B cell (primary cell): Measurements from ENCODE around the gene WASF3. TPM values are rescaled to one million over a fixed set of nuclear protein-coding genes. Genes with fewer than 3 reads are reported as not detected.

ENCODE experiments used
- ATAC-seq: fragments of 200-7000 bp; cut with Tn5 transposase; one replicate; pipeline ENCODE4 v1.10.0; 2021; ENCODE audit warnings: low read depth, mild to moderate bottlenecking, moderate number of reproducible peaks, moderate library complexity
- CTCF ChIA-PET: fragments of 350-600 bp; sonication (Branson Sonifier 250); formaldehyde crosslinking; loops from one replicate; lab custom pipeline; 2021; ENCODE audit warnings: antibody characterized with exemption, inconsistent platforms; lab: Charles Lee
- POLR2A ChIA-PET: fragments of 350-600 bp; sonication (Branson Sonifier 250); formaldehyde crosslinking; loops from one replicate; lab custom pipeline; 2021; ENCODE audit warnings: antibody characterized with exemption; lab: Charles Lee
- DNase-seq: peaks from one replicate; pipeline ENCODE4 v3.0.0; 2013
- H2AFZ ChIP-seq: 2 replicates; pipeline ENCODE4 v1.6.1; 2012; ENCODE audit warnings: mild to moderate bottlenecking, low read depth, low read length; ENCODE audit not compliant: insufficient read depth, poor library complexity, severe bottlenecking
- H3K27ac ChIP-seq, 2 donors: 1 replicate in 1 of 2; 2 replicates in 1 of 2; pipeline ENCODE4 v1.5.1; 2012 to 2013; ENCODE audit warnings: low read length in 2 of 2, mild to moderate bottlenecking in 2 of 2, moderate library complexity in 1 of 2
- H3K27me3 ChIP-seq, 4 experiments: fragments of 200-600 bp in 1 of 4; sonication (generic) in 1 of 4; replicated peaks in 1 of 4; 1 replicate in 2 of 4; 2 replicates in 2 of 4; pipeline versions ENCODE4 v1.6.1 to v1.7.0; 2013 to 2016; ENCODE audit warnings: low read length in 3 of 4, mild to moderate bottlenecking in 2 of 4, mixed read lengths in 1 of 4, moderate library complexity in 1 of 4; ENCODE audit not compliant: insufficient read depth in 4 of 4, control insufficient read depth in 3 of 4; ENCODE audit errors: control extremely low read depth in 1 of 4
- H3K36me3 ChIP-seq, 2 experiments: replicated peaks in 1 of 2; 1 replicate in 1 of 2; 2 replicates in 1 of 2; pipeline versions ENCODE4 v1.6.1 to v1.7.1; 2013; ENCODE audit warnings: low read length in 1 of 2; ENCODE audit not compliant: insufficient read depth in 2 of 2, control insufficient read depth in 1 of 2; ENCODE audit errors: control extremely low read depth in 1 of 2, extremely low read depth in 1 of 2
- H3K4me1 ChIP-seq, 2 donors: fragments of 200-600 bp in 1 of 2; sonication (generic) in 1 of 2; 1 replicate in 1 of 2; 2 replicates in 1 of 2; pipeline versions ENCODE4 v1.5.1 to v1.6.1; 2013 to 2017; ENCODE audit warnings: low read length in 2 of 2; ENCODE audit not compliant: control insufficient read depth in 2 of 2, insufficient read depth in 2 of 2
- H3K4me2 ChIP-seq: replicated peaks from 2 replicates; pipeline ENCODE3; 2012; ENCODE audit warnings: mild to moderate bottlenecking, low read depth, low read length; ENCODE audit not compliant: poor library complexity, severe bottlenecking
- H3K4me3 ChIP-seq, 5 experiments: fragments of 200-600 bp in 1 of 5; sonication (generic) in 1 of 5; 1 replicate in 3 of 5; 2 replicates in 2 of 5; pipeline versions ENCODE4 v1.5.1 to v1.7.0; 2011 to 2016; ENCODE audit warnings: low read length in 4 of 5, mild to moderate bottlenecking in 4 of 5, low read depth in 2 of 5, control low read depth in 1 of 5, moderate library complexity in 1 of 5; ENCODE audit not compliant: insufficient read depth in 1 of 5; ENCODE audit errors: control extremely low read depth in 1 of 5, extremely low read depth in 1 of 5
- H3K79me2 ChIP-seq: fragments of 200-600 bp; sonication (generic); one replicate; pipeline ENCODE4 v1.6.0; 2016; ENCODE audit warnings: low read length; ENCODE audit not compliant: control insufficient read depth, insufficient read depth
- H3K9ac ChIP-seq: fragments of 200-600 bp; sonication (generic); 2 replicates; pipeline ENCODE4 v1.6.1; 2017; ENCODE audit warnings: mild to moderate bottlenecking, low read length, moderate library complexity
- H3K9me3 ChIP-seq, 3 donors: one replicate each; pipeline versions ENCODE4 v1.6.1 to v1.7.1; 2013; ENCODE audit warnings: low read length in 2 of 3; ENCODE audit not compliant: control insufficient read depth in 2 of 3, insufficient read depth in 1 of 3; ENCODE audit errors: control extremely low read depth in 1 of 3
- H4K20me1 ChIP-seq: 2 replicates; pipeline ENCODE4 v1.6.0; 2012; ENCODE audit warnings: mild to moderate bottlenecking, low read length; ENCODE audit not compliant: insufficient read depth, control insufficient read depth, poor library complexity, severe bottlenecking
- H3K27ac Mint-ChIP-seq: one replicate; pipeline ENCODE4 v1.8.0; 2021; ENCODE audit warnings: mixed read lengths
- H3K27me3 Mint-ChIP-seq: one replicate; pipeline ENCODE4 v1.8.0; 2021; ENCODE audit warnings: mixed read lengths
- H3K4me1 Mint-ChIP-seq: one replicate; pipeline ENCODE4 v1.8.0; 2021; ENCODE audit warnings: mixed read lengths
- H3K4me3 Mint-ChIP-seq: one replicate; pipeline ENCODE4 v1.8.0; 2021; ENCODE audit warnings: mixed read lengths
- H3K9me3 Mint-ChIP-seq: one replicate; pipeline ENCODE4 v1.8.0; 2022; ENCODE audit warnings: mixed read lengths; ENCODE audit not compliant: insufficient read depth
- EZH2 ChIP-seq: IDR thresholded peaks from 2 replicates; pipeline ENCODE4 v1.6.1; 2012; ENCODE audit warnings: borderline replicate concordance, low read depth, mild to moderate bottlenecking, moderate library complexity, low read length; ENCODE audit not compliant: insufficient read depth, poor library complexity, severe bottlenecking
- WGBS: methylation state at CpG from one replicate; pipeline ENCODE4 v1.1.5; 2013; ENCODE audit warnings: missing lambda C conversion rate; ENCODE audit not compliant: insufficient coverage; 5-methylcytosine and 5-hydroxymethylcytosine counted together
- intact Hi-C: fragments of 100-400 bp; cut with micrococcal nuclease; formaldehyde crosslinking; loops from one replicate; pipeline ENCODE4 v1.10.0; 2022
- polyA plus RNA-seq: library from polyadenylated mRNA; depleted of rRNA; stranded (reverse); fragments of >200 nt; gene quantifications from 2 replicates; pipeline ENCODE4 v1.2.3, GENCODE V29; 2012
- total RNA-seq, 2 donors: library from RNA; stranded (reverse); fragments of 120-200 nt in 1 of 2; gene quantifications; 1 replicate in 1 of 2; 2 replicates in 1 of 2; pipeline versions ENCODE4 v1.2.3 to v1.2.4, GENCODE V29; 2013 to 2022
- TF ChIP-seq, protein P1 (sequence below): fragments of 200-600 bp; IDR thresholded peaks from one replicate; pipeline ENCODE4 v1.8.0; 2022; ENCODE audit warnings: antibody characterized with exemption, mild to moderate bottlenecking

WASF3 gene
- total and polyA plus RNA-seq, 2 donors (not counting 1 experiment from before 2014, with no cell fraction given) = 0.18 to 0.89 TPM

GRCh38 chr13:26626271-26626670, 68.8 kb downstream of the WASF3 start:
- Mint-ChIP-seq H3K4me1 (no peaks in the 10 kb centered on the region), H3K27me3 (peaks cover 6% of the 10 kb centered on the region), H3K27ac (no peak overlapping the region), H3K9me3 (peaks cover 15% of the 10 kb centered on the region), H3K4me3 (no peak overlapping the region)
- H2AFZ ChIP-seq = no peak overlapping the region
- H3K4me2 ChIP-seq = no peak overlapping the region
- no peaks in the 10 kb centered on the region for H3K27me3 ChIP-seq
- H3K36me3 ChIP-seq = no peaks in the 10 kb centered on the region
- H3K9ac ChIP-seq = no peak overlapping the region
- ATAC-seq (no peak), DNase-seq (no peak)
- no peak overlapping the region for H3K27ac ChIP-seq
- peaks cover 0 to 7% (median 4%) of the 10 kb centered on the region in 3 donors for H3K9me3 ChIP-seq
- CTCF ChIA-PET = no interaction called here
- no peaks in the 10 kb centered on the region for H3K4me1 ChIP-seq
- no peaks in the 10 kb centered on the region for H4K20me1 ChIP-seq
- intact Hi-C loops = no loop called here
- TF ChIP-seq EZH2 = no peak
- TF ChIP-seq, protein P1, sequence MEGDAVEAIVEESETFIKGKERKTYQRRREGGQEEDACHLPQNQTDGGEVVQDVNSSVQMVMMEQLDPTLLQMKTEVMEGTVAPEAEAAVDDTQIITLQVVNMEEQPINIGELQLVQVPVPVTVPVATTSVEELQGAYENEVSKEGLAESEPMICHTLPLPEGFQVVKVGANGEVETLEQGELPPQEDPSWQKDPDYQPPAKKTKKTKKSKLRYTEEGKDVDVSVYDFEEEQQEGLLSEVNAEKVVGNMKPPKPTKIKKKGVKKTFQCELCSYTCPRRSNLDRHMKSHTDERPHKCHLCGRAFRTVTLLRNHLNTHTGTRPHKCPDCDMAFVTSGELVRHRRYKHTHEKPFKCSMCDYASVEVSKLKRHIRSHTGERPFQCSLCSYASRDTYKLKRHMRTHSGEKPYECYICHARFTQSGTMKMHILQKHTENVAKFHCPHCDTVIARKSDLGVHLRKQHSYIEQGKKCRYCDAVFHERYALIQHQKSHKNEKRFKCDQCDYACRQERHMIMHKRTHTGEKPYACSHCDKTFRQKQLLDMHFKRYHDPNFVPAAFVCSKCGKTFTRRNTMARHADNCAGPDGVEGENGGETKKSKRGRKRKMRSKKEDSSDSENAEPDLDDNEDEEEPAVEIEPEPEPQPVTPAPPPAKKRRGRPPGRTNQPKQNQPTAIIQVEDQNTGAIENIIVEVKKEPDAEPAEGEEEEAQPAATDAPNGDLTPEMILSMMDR = no peak
- POLR2A ChIA-PET = no interaction called here
- no peak overlapping the region for H3K4me3 ChIP-seq
- no peaks in the 10 kb centered on the region for H3K79me2 ChIP-seq
- WGBS = 100% methylated on average over 1 of the region's 2 CpGs

DNA sequence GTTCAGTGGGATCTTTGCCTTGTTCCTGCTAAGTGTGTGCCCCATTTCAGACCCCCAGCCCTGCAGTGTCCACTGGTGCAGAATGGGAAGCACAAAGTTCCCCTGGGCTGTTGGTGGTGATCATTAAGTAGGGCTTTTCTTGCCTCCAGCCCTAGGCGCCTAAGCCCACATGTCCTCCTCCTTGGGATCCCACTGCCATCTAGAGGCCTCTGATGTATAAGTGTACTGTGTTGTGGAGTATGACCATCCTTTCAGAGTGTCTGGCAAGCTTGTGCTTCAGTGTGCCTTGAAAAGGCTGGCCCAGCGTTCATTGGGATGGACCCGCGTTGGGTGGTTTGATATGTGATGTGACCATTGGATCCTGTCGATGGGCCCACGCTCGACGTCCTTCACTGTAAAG, 71.2 kb downstream of the WASF3 start:
- ATAC-seq (no peak), DNase-seq (no peak)
- intact Hi-C loops = no loop called here
- Histone ChIP-seq H3K27ac (no peak overlapping the region), H3K9ac (no peak overlapping the region), H2AFZ (no peak overlapping the region), H3K4me2 (no peak overlapping the region), H3K79me2 (no peaks in the 10 kb centered on the region), H3K4me3 (no peak overlapping the region), H4K20me1 (no peaks in the 10 kb centered on the region), H3K4me1 (no peaks in the 10 kb centered on the region), H3K27me3 (no peaks in the 10 kb centered on the region), H3K36me3 (no peaks in the 10 kb centered on the region), H3K9me3 (peaks cover 0 to 7% (median 1%) of the 10 kb centered on the region in 3 donors)
- Mint-ChIP-seq H3K4me3 (no peak overlapping the region), H3K27ac (no peak overlapping the region), H3K9me3 (peaks cover 11% of the 10 kb centered on the region), H3K27me3 (no peaks in the 10 kb centered on the region), H3K4me1 (no peaks in the 10 kb centered on the region)
- CTCF ChIA-PET = interaction anchor here (1.3 kb wide), 1 partner anchor 444 kb away, joined by 3 read pairs; no protein-coding TSS in a partner anchor
- TF ChIP-seq, protein P1 = no peak
- TF ChIP-seq EZH2 = no peak
- 100% methylated on average over 8 of the region's 8 CpGs for WGBS
- POLR2A ChIA-PET = no interaction called here
